HG03095 (cell line): Measurements from ENCODE around the gene HSD11B1L.
"Not testable (repeated sequence)": the region's sequence is repeated elsewhere in the genome, so short reads cannot be mapped to it uniquely, and the experiment has no call there.

Experiments used
- ATAC-seq: cut with Tn5 transposase; IDR thresholded peaks from one replicate; pipeline ENCODE4 v1.9.1; 2021; ENCODE audit warnings: moderate library complexity; ENCODE audit not compliant: unreplicated experiment

Gene HSD11B1L

DNA sequence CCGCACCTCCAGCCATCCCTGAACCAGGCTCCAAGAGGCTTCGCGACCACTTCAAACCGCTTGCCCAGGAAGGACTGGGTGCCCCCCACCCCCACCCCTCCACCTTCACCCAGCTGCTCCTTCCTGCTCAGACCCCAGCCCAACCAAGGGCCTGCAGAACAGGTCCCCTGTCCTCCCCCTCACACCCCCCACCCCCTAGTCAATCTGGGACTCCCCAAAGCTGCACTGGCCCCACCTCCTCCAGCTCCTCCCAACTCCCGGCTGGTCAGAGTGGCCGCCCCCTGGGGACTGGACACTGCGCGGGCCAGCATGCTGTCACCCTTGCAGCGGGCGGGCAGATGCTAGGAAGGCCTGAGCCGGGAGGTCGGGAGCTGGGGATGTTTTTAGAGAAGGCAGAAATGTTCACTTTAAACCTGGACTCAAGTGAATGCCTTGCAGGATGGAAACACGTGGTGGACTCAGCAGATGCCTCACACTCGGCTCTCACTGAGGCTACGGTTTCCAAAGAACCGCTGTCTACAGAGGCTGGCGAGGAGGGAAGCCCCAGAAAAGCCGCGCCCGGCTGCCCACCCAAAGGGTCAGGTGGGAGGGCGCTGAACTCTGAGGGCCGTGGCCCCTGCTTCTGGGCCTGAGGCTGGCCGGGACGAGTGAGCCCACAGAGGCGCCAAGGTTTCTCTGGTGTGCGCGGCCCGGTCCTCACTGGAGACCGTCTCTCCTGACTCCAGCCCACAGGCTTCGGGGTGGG lies 17.2 kb downstream of the HSD11B1L start:
- no peak for ATAC-seq

DNA sequence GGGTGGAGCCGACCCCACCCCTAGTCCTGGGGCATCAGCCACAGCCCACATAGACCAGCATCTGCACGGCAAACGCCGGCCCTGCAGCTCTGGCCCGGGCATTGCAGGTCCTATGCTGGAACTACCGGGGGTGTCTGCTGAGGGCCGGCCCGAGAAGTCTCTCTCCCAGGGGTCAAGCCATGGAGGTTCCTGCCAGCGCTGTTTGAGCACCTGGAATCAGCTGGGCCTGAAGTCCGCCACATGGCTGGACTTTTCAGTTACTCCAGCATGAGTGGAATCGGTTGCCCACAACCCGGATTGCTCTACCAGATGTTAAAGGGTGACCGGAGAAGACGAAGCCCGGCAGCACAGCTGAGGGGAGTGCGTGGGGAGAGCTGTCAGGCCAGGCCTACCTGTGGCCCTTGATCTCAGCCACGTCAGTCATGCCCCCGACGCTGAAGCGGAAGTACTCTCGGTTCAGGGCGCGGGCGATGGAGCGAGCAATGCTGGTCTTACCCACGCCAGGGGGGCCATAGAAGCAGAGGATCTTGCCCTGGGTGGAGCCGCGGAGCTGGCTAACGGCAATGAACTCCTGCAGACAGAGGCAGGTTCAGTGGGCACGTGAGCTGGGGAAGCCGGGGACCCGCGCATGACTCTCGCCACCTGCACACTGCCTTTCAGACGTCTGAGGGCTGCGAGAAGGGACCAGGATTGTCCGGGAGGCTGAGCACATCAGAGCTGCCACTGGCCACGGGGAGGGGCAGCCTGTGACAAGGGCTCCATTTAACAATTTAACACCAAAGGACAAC lies 18.0 kb downstream of the HSD11B1L start:
- no peak for ATAC-seq

DNA sequence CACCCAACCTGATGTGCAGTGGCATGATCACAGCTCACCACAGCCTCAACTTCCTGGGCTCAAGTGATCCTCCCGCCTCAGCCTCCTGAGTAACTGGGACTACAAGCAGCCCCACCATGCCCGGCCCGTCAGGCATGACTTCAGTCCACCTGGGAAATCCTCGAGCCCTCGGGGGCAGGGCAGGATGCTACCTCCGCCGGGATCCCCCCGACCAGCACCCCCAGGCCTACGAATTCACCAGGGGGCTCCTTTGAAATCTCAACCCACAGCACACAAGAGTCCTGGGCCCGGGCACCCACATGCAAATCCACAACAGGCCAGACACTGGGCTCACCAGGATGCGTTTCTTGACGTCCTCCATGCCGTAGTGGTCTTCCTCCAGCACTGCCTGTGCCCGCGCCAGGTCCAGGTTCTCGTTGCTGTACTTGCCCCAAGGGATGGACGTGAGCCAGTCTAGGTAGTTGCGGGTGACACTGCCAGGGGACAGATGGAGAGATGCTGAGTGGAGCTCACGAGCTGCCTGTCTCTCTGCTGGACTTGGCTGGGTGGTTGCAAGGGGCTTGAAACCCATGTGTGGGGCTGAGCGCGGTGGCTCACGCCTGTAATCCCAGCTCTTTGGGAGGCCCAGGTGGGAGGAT lies 19.7 kb downstream of the HSD11B1L start:
- no peak for ATAC-seq

GRCh38 chr19:5702053-5702410 lies 21.2 kb downstream of the HSD11B1L start:
- not testable (repeated sequence) for ATAC-seq

- ATAC-seq: no peak
These were observed 23.3 kb downstream of the HSD11B1L start for GRCh38 chr19:5703819-5704818.

DNA sequence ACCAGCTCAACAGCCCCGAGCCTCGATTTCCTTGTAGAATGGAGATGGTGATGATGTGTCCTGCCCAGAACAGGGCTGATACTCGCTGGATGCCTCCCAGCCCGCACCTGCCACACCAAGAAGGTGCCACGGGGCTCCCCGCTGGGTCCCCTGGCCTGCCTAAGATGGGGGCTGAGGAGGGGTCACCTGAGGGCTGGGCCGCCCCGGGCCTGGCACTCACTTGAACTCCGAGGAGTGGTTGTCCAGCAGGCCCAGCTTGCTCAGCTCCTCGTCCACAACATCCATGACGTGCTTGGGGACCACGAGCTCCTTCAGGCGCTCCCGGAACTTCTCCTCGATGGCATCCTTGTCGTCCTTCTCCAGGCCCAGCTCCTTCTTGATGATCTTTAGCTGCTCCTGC lies 24.7 kb downstream of the HSD11B1L start:
- no peak for ATAC-seq

- ATAC-seq: no peak
These were observed 26.2 kb downstream of the HSD11B1L start for GRCh38 chr19:5706876-5707573.

- no peak for ATAC-seq
These were observed 27.0 kb downstream of the HSD11B1L start for GRCh38 chr19:5707576-5708575.

GRCh38 chr19:5711025-5711424 lies 30.2 kb downstream of the HSD11B1L start:
- ATAC-seq: no peak

DNA sequence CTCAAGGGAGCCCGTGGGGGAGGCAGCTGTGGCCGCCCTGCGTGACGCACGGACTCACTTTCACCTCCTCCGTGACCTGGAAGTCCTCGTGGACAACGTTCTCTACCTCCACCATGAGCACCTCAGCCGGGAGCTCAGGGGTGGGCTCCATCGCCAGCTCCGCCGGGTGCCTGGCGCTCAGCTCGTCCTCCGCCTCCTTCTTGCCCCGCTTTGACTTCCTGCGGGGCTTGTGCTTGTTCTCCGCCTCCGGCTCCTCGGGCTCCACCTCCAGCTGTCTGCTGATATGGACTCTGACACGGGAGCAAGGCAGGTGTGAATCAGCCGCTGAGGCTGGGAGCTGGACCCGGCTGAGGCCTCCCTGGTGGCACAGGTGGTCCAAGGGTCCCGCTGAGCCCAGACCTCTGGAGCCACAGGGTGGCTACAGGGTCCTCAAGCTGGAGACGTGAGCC lies 30.9 kb downstream of the HSD11B1L start:
- no peak for ATAC-seq

DNA sequence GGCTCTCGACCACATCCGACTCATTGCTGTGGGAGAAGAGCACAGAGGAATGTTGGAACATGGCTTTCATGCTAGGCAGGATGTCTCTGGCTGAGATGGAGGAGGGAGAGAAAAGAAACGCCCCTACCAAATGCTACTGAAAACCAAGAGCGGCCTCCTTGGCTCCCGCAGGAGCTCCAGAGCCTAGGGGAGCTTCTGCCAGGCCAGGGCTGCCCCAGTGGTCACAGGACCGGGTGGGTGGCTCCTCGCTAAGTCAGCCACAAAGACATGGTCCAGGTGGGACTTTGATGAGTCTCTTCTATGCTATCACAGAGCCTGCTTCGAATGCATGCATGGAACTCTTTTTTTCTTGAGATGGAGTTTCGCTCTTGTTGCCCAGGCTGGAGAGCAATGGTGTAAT lies 32.4 kb downstream of the HSD11B1L start:
- ATAC-seq: no peak

- ATAC-seq: no peak
These were observed 34.0 kb downstream of the HSD11B1L start for GRCh38 chr19:5714816-5715215.

- ATAC-seq: no peak
These were observed 36.5 kb downstream of the HSD11B1L start for GRCh38 chr19:5717215-5717935.

DNA sequence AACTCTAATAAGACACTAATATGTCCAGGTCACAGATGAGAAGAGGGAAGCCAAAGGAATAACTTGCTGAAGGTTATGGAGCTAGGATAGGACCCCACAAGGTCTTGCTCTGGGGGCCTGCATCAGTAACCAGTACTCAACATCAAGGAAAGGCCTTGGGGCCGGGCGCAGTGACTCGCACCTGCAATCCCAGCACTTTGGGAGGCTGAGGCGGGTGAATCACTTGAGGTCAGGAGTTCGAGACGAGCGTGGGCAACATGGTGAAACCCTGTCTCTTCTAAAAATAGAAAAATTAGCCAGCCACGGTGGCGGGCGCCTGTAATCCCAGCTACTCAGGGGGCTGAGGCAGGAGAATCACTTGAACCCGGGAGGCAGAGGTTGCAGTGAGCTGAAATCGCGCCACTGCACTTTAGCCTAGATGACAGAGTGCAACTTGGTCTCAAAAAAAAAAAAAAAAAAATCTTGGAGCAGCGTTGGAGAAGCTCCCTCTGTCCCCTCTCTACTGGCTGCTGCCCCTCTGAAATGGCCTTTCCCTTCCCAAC lies 37.3 kb downstream of the HSD11B1L start:
- no peak for ATAC-seq

GRCh38 chr19:5718579-5719273 lies 37.9 kb downstream of the HSD11B1L start:
- ATAC-seq: no peak

DNA sequence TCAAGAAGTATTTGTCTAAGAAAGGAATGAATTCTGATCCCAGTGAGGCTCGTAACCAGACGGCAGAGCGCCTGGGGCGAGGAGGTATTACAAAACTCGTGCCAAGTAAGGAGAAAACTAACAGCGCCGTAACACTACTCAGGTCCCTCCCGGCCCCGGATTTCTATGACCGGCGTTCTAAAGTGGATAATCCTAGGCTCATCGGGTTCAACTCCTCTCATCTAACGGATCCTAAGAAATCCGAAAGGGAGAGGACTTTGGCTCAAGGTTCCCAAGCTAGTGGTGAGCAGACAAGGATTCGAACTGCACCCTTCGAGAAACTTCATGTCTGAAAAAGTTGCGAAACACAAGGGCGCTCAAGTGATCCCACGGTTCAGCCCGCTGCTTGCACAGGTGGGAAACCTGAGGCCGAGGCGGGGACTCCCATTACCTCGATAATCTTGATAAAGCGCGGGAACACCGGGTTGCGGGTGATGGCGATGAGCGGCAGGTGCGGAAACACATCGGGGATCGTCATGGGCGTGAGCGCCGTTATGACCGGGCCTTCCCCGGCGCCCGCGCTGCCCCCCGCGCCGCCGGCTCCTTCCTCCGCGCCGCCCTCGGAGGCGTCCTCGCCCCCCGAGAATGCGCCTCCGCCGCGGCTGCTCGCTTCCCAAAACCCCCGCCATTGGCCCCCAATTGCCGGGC lies 38.6 kb downstream of the HSD11B1L start:
- peak; percentile 9 for ATAC-seq
